Smooth muscle cell (in vitro differentiated cells): ENCODE results near the gene ABHD4. TPM values are rescaled to one million over a fixed set of nuclear protein-coding genes. Genes with fewer than 3 reads are reported as not detected.

Experiments used
- DNase-seq: peaks from one replicate; lab custom pipeline; 2025; ENCODE audit not compliant: unreplicated experiment; lab: John Stamatoyannopoulos, UW
- H2AFZ ChIP-seq: fragments of 200-600 bp; sonication (generic); 2 replicates; pipeline ENCODE4 v1.6.0; 2016; ENCODE audit warnings: antibody characterized with exemption, low read depth, mild to moderate bottlenecking
- H3F3A ChIP-seq: fragments of 200-600 bp; sonication (generic); 2 replicates; pipeline ENCODE4 v1.6.0; 2017; ENCODE audit warnings: antibody characterized with exemption, low read depth
- H3K27ac ChIP-seq: fragments of 200-600 bp; sonication (generic); 2 replicates; pipeline ENCODE4 v1.5.1; 2016; ENCODE audit warnings: low read depth, mild to moderate bottlenecking
- H3K27me3 ChIP-seq: fragments of 200-600 bp; sonication (generic); 2 replicates; pipeline ENCODE4 v1.6.1; 2016; ENCODE audit warnings: low read depth, mild to moderate bottlenecking
- H3K36me3 ChIP-seq: fragments of 200-600 bp; sonication (generic); 2 replicates; pipeline ENCODE4 v1.5.1; 2016; ENCODE audit warnings: low read depth
- H3K4me1 ChIP-seq: fragments of 200-600 bp; sonication (generic); 2 replicates; pipeline ENCODE4 v1.5.1; 2016; ENCODE audit warnings: low read depth
- H3K4me2 ChIP-seq: fragments of 200-600 bp; sonication (generic); 2 replicates; pipeline ENCODE4 v1.6.0; 2016; ENCODE audit warnings: mild to moderate bottlenecking
- H3K4me3 ChIP-seq: fragments of 200-600 bp; sonication (generic); 2 replicates; pipeline ENCODE4 v1.5.1; 2016; ENCODE audit warnings: mild to moderate bottlenecking
- H3K79me2 ChIP-seq: fragments of 200-600 bp; sonication (generic); 2 replicates; pipeline ENCODE4 v1.6.0; 2016; ENCODE audit warnings: low read depth, mild to moderate bottlenecking
- H3K9ac ChIP-seq: fragments of 200-600 bp; sonication (generic); 2 replicates; pipeline ENCODE4 v1.6.0; 2016; ENCODE audit warnings: low read depth
- H3K9me3 ChIP-seq: fragments of 200-600 bp; sonication (generic); replicated peaks from 2 replicates; pipeline ENCODE4 v1.5.1; 2016; ENCODE audit warnings: low read depth
- H4K20me1 ChIP-seq: fragments of 200-600 bp; sonication (generic); 2 replicates; pipeline ENCODE4 v1.6.0; 2016; ENCODE audit warnings: low read depth
- CTCF ChIP-seq: fragments of 200-600 bp; sonication (generic); IDR thresholded peaks from 2 replicates; pipeline ENCODE4 v1.5.1; 2017; ENCODE audit warnings: borderline replicate concordance, mild to moderate bottlenecking, antibody characterized with exemption; ENCODE audit not compliant: insufficient read depth, poor library complexity, severe bottlenecking
- WGBS: methylation state at CpG from one replicate; pipeline ENCODE4 v1.1.7; 2016; ENCODE audit warnings: low lambda C conversion rate; 5-methylcytosine and 5-hydroxymethylcytosine counted together
- polyA plus RNA-seq: library from polyadenylated mRNA; unstranded; fragments of >200 nt; fragmentation: Nextera tagmentation; extraction: Ambion mirVana; gene quantifications from 2 replicates; pipeline ENCODE4 v1.2.1, GENCODE V29; 2016
- total RNA-seq: library from RNA; depleted of rRNA; stranded (reverse); fragments of >200 nt; gene quantifications from 2 replicates; pipeline ENCODE4 v1.2.3, GENCODE V29; 2014

Gene ABHD4
- total and polyA plus RNA-seq, 2 experiments from 2014 or later: 9.7 to 13.9 TPM

- H3F3A ChIP-seq: peaks cover 15% of the 10 kb centered on the region
- peak overlapping the region; percentile 79 for H3K27ac ChIP-seq
- no peak overlapping the region for H2AFZ ChIP-seq
- peaks cover 53% of the 10 kb centered on the region for H3K79me2 ChIP-seq
- DNase-seq: no peak
- no peak overlapping the region for H3K9ac ChIP-seq
- WGBS: 57% methylated on average over 1 of the region's 1 CpG
- H3K36me3 ChIP-seq: peaks cover 15% of the 10 kb centered on the region
- no peaks in the 10 kb centered on the region for H3K9me3 ChIP-seq
- no peaks in the 10 kb centered on the region for H3K27me3 ChIP-seq
- no peak overlapping the region for H3K4me3 ChIP-seq
- H3K4me1 ChIP-seq: no peaks in the 10 kb centered on the region
- H3K4me2 ChIP-seq: no peak overlapping the region
- TF ChIP-seq CTCF: no peak
- H4K20me1 ChIP-seq: peaks cover 51% of the 10 kb centered on the region
These were observed 25.5 kb upstream of the ABHD4 start for GRCh38 chr14:22572562-22573058.

- Histone ChIP-seq H3K36me3 (peaks cover 15% of the 10 kb centered on the region), H3K4me3 (no peak overlapping the region), H3K9me3 (no peaks in the 10 kb centered on the region), H3K4me2 (no peak overlapping the region), H3K27me3 (no peaks in the 10 kb centered on the region), H3K79me2 (peaks cover 59% of the 10 kb centered on the region), H3K27ac (no peak overlapping the region), H3F3A (peaks cover 15% of the 10 kb centered on the region), H4K20me1 (peaks cover 61% of the 10 kb centered on the region), H3K4me1 (no peaks in the 10 kb centered on the region), H3K9ac (no peak overlapping the region), H2AFZ (no peak overlapping the region)
- 100% methylated on average over 3 of the region's 3 CpGs for WGBS
- TF ChIP-seq CTCF: no peak
- DNase-seq: no peak
These were observed 24.3 kb upstream of the ABHD4 start for GRCh38 chr14:22573804-22574203.

- Histone ChIP-seq H3K4me3 (no peak overlapping the region), H3K4me2 (no peak overlapping the region), H3K36me3 (peaks cover 12% of the 10 kb centered on the region), H3K27me3 (no peaks in the 10 kb centered on the region), H3K27ac (no peak overlapping the region), H4K20me1 (peaks cover 81% of the 10 kb centered on the region), H3K9ac (no peak overlapping the region), H3K79me2 (peaks cover 77% of the 10 kb centered on the region), H2AFZ (no peak overlapping the region), H3K4me1 (no peaks in the 10 kb centered on the region), H3F3A (peaks cover 11% of the 10 kb centered on the region), H3K9me3 (no peaks in the 10 kb centered on the region)
- 74% methylated on average over 6 of the region's 6 CpGs for WGBS
- no peak for TF ChIP-seq CTCF
- no peak for DNase-seq
These were observed 20.7 kb upstream of the ABHD4 start for GRCh38 chr14:22577334-22577908.

- Histone ChIP-seq H3K27me3 (no peaks in the 10 kb centered on the region), H3K27ac (peak overlapping the region; percentile 40), H3K4me2 (no peak overlapping the region), H3K4me1 (no peaks in the 10 kb centered on the region), H3K36me3 (peaks cover 8% of the 10 kb centered on the region), H2AFZ (no peak overlapping the region), H4K20me1 (peaks cover 92% of the 10 kb centered on the region), H3K79me2 (peaks cover 95% of the 10 kb centered on the region), H3F3A (peaks cover 8% of the 10 kb centered on the region), H3K4me3 (no peak overlapping the region), H3K9ac (no peak overlapping the region), H3K9me3 (no peaks in the 10 kb centered on the region)
- no peak for TF ChIP-seq CTCF
- no peak for DNase-seq
- WGBS: 75% methylated on average over 2 of the region's 2 CpGs
These were observed 18.9 kb upstream of the ABHD4 start for GRCh38 chr14:22579236-22579635.
